22Rv1 (cell line): ENCODE data around the gene IL15.

ENCODE experiments used
- H3K27ac ChIP-seq: fragments of 450-650 bp; 2 replicates; pipeline ENCODE4 v1.5.1; 2017
- CTCF ChIP-seq: fragments of 450-650 bp; IDR thresholded peaks from 2 replicates; pipeline ENCODE4 v1.5.1; 2017; ENCODE audit warnings: mild to moderate bottlenecking
- ZFX ChIP-seq: fragments of 450-650 bp; IDR thresholded peaks from 2 replicates; pipeline ENCODE4 v1.6.1; 2017; ENCODE audit warnings: antibody characterized with exemption, borderline replicate concordance

Gene IL15

GRCh38 chr4:141705747-141706377 is 69.5 kb downstream of the IL15 start:
- TF ChIP-seq ZFX (no peak), CTCF (no peak)
- H3K27ac ChIP-seq, result no peak overlapping the region

- TF ChIP-seq ZFX, result no peak
- TF ChIP-seq CTCF, result no peak
- no peak overlapping the region for H3K27ac ChIP-seq
Observed at GRCh38 chr4:141706445-141706844, 70.1 kb downstream of the IL15 start.

GRCh38 chr4:141711211-141711610 is 74.8 kb downstream of the IL15 start:
- TF ChIP-seq ZFX, result no peak
- TF ChIP-seq CTCF, result peak; percentile 71
- no peak overlapping the region for H3K27ac ChIP-seq

GRCh38 chr4:141713185-141713584 is 76.8 kb downstream of the IL15 start:
- no peak for TF ChIP-seq ZFX
- no peak for TF ChIP-seq CTCF
- no peak overlapping the region for H3K27ac ChIP-seq

GRCh38 chr4:141713771-141714445 is 77.5 kb downstream of the IL15 start:
- TF ChIP-seq CTCF (no peak), ZFX (no peak)
- H3K27ac ChIP-seq, result no peak overlapping the region

GRCh38 chr4:141719585-141719984 is 83.2 kb downstream of the IL15 start:
- TF ChIP-seq CTCF (no peak), ZFX (no peak)
- H3K27ac ChIP-seq, result no peak overlapping the region

- TF ChIP-seq ZFX, result no peak
- no peak for TF ChIP-seq CTCF
- H3K27ac ChIP-seq, result no peak overlapping the region
Observed at GRCh38 chr4:141721174-141721573, 84.8 kb downstream of the IL15 start.
